Measurements from ENCODE around the gene SDC1. TPM values are rescaled to one million over a fixed set of nuclear protein-coding genes. Genes with fewer than 3 reads are reported as not detected.

Gene SDC1
- total RNA-seq, 1 donor from 2014 or later = 0.32 TPM

DNA sequence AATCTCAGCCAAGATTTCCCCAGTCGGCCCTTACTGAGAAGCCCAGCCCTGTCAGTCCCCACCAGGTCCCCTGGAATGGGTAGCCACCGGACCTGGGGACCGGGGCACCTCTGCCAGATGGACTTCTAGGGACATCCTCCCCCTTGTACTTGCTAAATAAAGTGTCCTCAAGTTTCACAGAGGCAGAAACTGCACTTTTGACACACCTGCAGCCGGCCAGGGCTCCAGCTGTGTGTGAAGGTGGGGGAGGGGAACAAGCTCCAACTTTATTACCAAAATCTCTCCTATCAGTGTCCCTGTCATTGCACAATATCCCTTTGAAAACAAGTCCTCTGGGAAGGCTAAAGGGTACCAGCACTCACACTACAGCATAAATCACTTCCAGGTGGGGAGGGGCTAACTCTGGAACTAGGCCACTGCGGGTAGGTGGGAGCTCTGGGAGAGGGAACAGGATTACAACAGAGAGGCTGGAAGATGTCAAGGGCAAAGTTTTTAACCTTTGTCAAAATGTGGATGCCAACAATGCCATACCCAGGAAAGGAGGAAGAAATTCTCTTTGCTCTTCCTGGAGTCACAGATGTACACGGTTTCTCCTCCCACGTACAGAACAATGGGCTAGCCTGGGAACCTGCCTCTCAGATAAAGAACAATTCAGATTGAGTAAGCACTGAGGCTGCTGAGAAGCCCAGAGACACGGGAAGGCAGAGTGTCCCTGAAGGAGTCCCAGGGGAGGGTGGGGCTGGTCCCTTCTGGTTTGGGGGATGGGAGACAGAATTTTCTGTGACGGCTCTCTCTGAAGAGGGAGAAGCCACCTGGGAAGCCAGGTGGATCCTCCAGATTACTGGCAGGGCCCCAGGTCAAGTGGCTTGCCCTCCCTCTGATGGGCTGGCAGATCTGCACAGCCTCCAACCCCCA is 11.0 kb downstream of the SDC1 start:
- H3K4me3 ChIP-seq = no peak overlapping the region
- TF ChIP-seq, protein P1, sequence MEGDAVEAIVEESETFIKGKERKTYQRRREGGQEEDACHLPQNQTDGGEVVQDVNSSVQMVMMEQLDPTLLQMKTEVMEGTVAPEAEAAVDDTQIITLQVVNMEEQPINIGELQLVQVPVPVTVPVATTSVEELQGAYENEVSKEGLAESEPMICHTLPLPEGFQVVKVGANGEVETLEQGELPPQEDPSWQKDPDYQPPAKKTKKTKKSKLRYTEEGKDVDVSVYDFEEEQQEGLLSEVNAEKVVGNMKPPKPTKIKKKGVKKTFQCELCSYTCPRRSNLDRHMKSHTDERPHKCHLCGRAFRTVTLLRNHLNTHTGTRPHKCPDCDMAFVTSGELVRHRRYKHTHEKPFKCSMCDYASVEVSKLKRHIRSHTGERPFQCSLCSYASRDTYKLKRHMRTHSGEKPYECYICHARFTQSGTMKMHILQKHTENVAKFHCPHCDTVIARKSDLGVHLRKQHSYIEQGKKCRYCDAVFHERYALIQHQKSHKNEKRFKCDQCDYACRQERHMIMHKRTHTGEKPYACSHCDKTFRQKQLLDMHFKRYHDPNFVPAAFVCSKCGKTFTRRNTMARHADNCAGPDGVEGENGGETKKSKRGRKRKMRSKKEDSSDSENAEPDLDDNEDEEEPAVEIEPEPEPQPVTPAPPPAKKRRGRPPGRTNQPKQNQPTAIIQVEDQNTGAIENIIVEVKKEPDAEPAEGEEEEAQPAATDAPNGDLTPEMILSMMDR (IDR thresholded peaks at IDR 0.05) = no peak
- no peaks in the 10 kb centered on the region for H3K4me1 ChIP-seq
- H3K27ac ChIP-seq = no peak overlapping the region
- H3K36me3 ChIP-seq = no peaks in the 10 kb centered on the region
- H3K27me3 ChIP-seq = no peaks in the 10 kb centered on the region
- no peak for DNase-seq (ENCODE audit: low spot score in 2 of 2)
- intact Hi-C loops (cut with DNase I) = no loop called here
- H3K9me3 ChIP-seq = no peaks in the 10 kb centered on the region

DNA sequence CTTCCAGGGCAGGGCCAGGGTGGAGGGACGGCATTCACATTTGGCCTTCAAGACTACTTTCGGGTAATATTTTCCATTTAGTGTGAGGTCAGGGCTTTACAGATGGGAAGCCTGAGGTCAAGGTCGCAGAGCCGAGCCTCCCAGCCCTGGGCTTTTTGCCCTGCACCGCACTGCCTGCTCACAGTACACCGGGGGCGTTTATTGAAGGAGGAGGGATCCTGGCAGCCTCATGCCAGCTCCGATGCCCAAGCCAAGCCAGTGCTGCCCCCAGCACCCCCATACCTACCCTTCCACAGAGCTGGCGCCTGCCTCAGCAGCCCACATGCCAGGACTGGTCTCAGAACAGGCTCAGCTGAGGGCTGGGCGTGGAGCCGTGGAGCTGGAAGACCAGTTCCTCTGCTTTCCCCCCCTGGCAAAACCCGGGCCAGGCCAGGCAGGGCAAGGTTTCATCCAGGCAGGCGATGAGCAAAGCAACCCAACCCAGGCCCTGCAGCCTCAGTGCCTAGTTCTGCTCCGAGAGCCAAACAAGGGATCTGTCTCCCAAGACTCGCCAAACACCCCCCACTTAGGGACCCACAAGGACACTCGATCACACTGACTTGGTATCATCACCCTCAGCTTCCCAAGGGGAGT is 11.9 kb downstream of the SDC1 start:
- Histone ChIP-seq H3K27me3 (no peaks in the 10 kb centered on the region), H3K9me3 (no peaks in the 10 kb centered on the region), H3K4me1 (no peaks in the 10 kb centered on the region), H3K4me3 (no peak overlapping the region), H3K27ac (no peak overlapping the region), H3K36me3 (no peaks in the 10 kb centered on the region)
- TF ChIP-seq, protein P1 (IDR thresholded peaks at IDR 0.05) = no peak
- no peak for DNase-seq (ENCODE audit: low spot score in 2 of 2)
- intact Hi-C loops (cut with DNase I) = no loop called here

DNA sequence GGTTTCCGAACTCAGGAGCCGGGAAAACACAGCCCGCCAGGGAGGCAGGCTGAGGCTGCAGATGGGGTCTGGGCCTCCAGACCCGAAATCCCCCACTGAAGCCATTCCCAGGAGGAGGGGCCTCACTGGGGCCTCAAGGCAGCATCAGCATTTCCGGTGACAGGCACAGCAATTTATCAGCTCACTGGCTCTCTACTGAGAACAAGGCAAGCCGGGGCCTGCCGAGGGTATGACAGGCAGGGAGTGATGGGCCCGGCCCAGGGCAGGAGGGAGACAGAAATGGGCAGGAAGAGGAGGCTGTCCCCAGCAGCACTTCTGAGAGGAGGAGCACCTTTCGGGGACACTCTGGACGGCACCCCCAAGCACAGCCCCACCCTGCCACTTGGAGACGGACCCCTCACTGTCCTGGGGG is 12.5 kb downstream of the SDC1 start:
- Histone ChIP-seq H3K36me3 (no peaks in the 10 kb centered on the region), H3K27ac (no peak overlapping the region), H3K4me1 (no peaks in the 10 kb centered on the region), H3K27me3 (no peaks in the 10 kb centered on the region), H3K9me3 (no peaks in the 10 kb centered on the region), H3K4me3 (no peak overlapping the region)
- intact Hi-C loops (cut with DNase I) = no loop called here
- no peak for DNase-seq (ENCODE audit: low spot score in 2 of 2)
- TF ChIP-seq, protein P1 (IDR thresholded peaks at IDR 0.05) = no peak

DNA sequence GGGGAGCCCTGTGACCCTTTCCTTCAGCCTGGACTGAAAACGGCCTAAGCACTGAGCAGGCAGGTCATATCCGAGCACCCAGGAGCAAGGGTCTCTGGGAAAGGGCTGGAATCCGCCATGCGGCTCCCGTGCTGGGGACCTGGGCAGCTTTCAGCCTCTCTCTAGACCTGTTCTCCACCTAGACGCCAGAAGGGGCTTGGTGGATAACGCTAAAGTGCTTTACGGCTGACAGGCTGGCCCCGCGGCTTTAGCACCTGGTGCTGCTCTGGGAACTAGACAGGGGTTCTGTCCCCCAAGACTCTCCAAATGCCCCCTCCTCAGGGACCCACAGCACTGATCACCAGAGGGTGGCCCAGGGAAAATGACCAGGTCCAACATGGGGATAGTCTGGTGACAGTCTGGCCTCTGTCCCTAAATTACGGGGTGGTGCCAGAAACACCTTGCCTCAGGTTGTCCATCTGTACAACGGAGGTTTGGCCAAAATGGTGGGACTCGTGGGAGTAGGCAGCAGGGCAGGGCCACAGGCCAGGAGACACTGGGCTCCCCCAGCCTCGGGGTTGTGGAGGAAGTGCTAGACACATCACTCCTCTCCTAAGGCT is 13.0 kb downstream of the SDC1 start:
- TF ChIP-seq, protein P1 (IDR thresholded peaks at IDR 0.05) = no peak
- intact Hi-C loops (cut with DNase I) = no loop called here
- H3K36me3 ChIP-seq = no peaks in the 10 kb centered on the region
- H3K4me3 ChIP-seq = no peak overlapping the region
- no peak overlapping the region for H3K27ac ChIP-seq
- no peaks in the 10 kb centered on the region for H3K27me3 ChIP-seq
- H3K4me1 ChIP-seq = no peaks in the 10 kb centered on the region
- no peak for DNase-seq (ENCODE audit: low spot score in 2 of 2)
- H3K9me3 ChIP-seq = no peaks in the 10 kb centered on the region

DNA sequence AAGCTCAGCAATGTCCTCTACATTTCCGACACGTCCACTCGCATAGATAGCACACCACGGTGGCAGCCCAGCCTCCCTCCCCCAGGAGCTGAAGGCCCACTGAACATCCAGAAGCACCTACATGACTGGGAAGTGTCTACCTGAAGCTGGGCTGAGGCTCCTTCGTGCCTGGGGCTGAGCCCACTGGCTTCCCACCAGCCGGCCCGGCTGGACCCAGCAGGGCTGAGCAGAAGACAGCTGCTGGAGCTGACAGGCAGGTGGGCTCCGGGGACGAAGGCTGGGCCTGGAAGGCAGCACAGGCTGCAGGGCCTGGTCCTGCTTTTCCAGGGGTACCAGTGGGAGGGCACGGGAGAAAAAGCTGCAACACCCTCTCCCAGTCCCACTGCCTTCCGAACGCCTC is 13.5 kb downstream of the SDC1 start:
- H3K9me3 ChIP-seq = no peaks in the 10 kb centered on the region
- no peaks in the 10 kb centered on the region for H3K36me3 ChIP-seq
- TF ChIP-seq, protein P1 (IDR thresholded peaks at IDR 0.05) = no peak
- no peaks in the 10 kb centered on the region for H3K4me1 ChIP-seq
- intact Hi-C loops (cut with DNase I) = no loop called here
- no peak overlapping the region for H3K4me3 ChIP-seq
- DNase-seq (ENCODE audit: low spot score in 2 of 2) = no peak
- no peak overlapping the region for H3K27ac ChIP-seq
- no peaks in the 10 kb centered on the region for H3K27me3 ChIP-seq
